HL-60 (cell line): ENCODE results near the gene FGFBP3.

Experiments
- DNase-seq, 2 experiments: peaks; one replicate each; pipeline ENCODE4 v3.0.0-alpha.2; 2010 to 2020; ENCODE audit warnings: low read depth in 1 of 2, low spot score in 1 of 2
- H3K27ac ChIP-seq: fragments of 250-450 bp; sonication (Bioruptor Pico); replicated peaks from 2 replicates; pipeline ENCODE4 v1.5.1; 2020; ENCODE audit warnings: mild to moderate bottlenecking, moderate library complexity
- H3K27me3 ChIP-seq: fragments of 250-450 bp; sonication (Bioruptor Pico); 2 replicates; pipeline ENCODE4 v1.5.1; 2021; ENCODE audit warnings: mild to moderate bottlenecking, moderate library complexity; ENCODE audit not compliant: insufficient read depth, poor library complexity, severe bottlenecking
- H3K4me3 ChIP-seq: replicated peaks from 2 replicates; pipeline ENCODE4 v1.5.1; 2011; ENCODE audit warnings: mild to moderate bottlenecking, control low read depth, low read length; ENCODE audit not compliant: insufficient read depth
- CTCF ChIP-seq: IDR thresholded peaks from one replicate; pipeline ENCODE4 v1.5.1; 2011; ENCODE audit warnings: low read length, control low read depth, inconsistent platforms; ENCODE audit not compliant: insufficient read depth
- GABPA ChIP-seq: IDR thresholded peaks from 2 replicates; pipeline ENCODE4 v1.6.1; 2012; ENCODE audit warnings: low read depth
- POLR2AphosphoS5 ChIP-seq: IDR thresholded peaks from 2 replicates; pipeline ENCODE4 v1.6.1; 2012; ENCODE audit warnings: low read depth
- REST ChIP-seq: IDR thresholded peaks from 2 replicates; pipeline ENCODE4 v1.6.1; 2012; ENCODE audit warnings: low read depth; ENCODE audit not compliant: insufficient replicate concordance
- SPI1 ChIP-seq: IDR thresholded peaks from 2 replicates; pipeline ENCODE4 v1.6.1; 2012; ENCODE audit warnings: low read depth, mild to moderate bottlenecking, borderline replicate concordance

Gene FGFBP3

DNA sequence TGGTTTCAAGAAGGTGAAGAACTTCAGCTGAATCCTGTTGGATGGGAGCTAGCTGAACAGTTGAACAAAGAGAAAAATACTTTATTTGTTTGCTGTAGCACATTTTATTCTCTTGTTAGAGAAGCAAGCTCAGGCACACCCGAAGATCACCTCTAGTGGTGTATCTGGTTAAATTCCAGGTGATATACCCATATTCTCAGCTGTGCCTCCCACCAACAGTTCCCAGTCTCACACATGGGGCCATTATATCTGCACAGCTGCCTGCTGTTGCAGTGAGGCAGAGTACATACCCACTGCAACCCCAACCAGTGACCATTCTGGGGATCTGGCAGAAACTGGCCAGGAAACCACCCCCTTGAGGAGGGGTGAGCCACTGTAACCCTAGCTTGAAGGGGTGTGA is 23.5 kb upstream of the FGFBP3 start:
- no peak for TF ChIP-seq GABPA
- TF ChIP-seq POLR2AphosphoS5 = no peak
- TF ChIP-seq SPI1 = no peak
- no peak for TF ChIP-seq CTCF
- TF ChIP-seq REST = no peak
- H3K27me3 ChIP-seq = no peaks in the 10 kb centered on the region

DNA sequence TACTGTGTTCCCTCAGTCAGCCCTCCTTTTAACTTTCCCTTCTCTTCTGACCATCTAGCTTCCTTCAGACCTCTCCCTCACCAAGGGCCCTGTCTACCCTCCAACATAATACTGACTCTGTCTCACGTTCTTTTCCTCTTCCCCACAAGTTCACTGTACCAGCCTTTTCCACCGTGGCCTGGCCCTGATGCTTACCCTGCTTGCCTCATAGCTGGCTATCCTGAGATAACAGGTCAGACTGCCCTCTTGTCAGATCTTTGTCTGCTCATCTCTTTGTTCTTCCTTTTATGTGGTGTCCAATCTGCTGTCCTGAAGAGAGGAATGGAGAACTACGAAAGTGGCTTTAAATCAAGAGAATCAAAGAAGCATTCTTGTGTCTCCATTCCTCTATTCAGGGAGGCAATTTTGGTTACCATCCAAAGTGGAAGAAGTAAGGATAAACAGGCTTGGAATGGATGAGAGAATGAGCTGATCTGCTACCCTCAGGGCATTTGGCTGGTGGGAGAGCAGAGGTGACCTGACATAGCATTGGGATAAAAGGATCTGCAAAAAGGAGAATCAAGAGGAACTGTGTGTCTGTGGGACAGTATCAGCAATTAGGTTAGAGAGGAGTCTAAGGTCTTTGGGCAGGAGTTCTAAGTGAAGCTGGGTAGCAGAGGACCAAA is 22.4 kb upstream of the FGFBP3 start:
- no peak for TF ChIP-seq POLR2AphosphoS5
- no peak for TF ChIP-seq REST
- TF ChIP-seq GABPA = no peak
- no peak for TF ChIP-seq SPI1
- TF ChIP-seq CTCF = no peak
- no peak for DNase-seq
- H3K27ac ChIP-seq = no peak overlapping the region

More for the DNA sequence above, 23.5 kb upstream of the FGFBP3 start:
- Histone ChIP-seq H3K27ac (no peak overlapping the region), H3K4me3 (no peak overlapping the region)
- DNase-seq = no peak

GRCh38 chr10:91930939-91931338 is 21.7 kb upstream of the FGFBP3 start:
- Histone ChIP-seq H3K27ac (no peak overlapping the region), H3K27me3 (no peaks in the 10 kb centered on the region), H3K4me3 (no peak overlapping the region)
- TF ChIP-seq REST = no peak
- TF ChIP-seq POLR2AphosphoS5 = no peak
- no peak for TF ChIP-seq SPI1
- no peak for TF ChIP-seq CTCF
- no peak for TF ChIP-seq GABPA
- DNase-seq = no peak

More for the DNA sequence above, 22.4 kb upstream of the FGFBP3 start:
- H3K4me3 ChIP-seq = no peak overlapping the region
- no peaks in the 10 kb centered on the region for H3K27me3 ChIP-seq
